HG02610 (cell line): ENCODE data around the gene ATG10.

Experiments used
- ATAC-seq: cut with Tn5 transposase; IDR thresholded peaks from one replicate; pipeline ENCODE4 v1.9.1; 2021; ENCODE audit warnings: mild to moderate bottlenecking, moderate library complexity; ENCODE audit not compliant: unreplicated experiment

The ATG10 gene

DNA sequence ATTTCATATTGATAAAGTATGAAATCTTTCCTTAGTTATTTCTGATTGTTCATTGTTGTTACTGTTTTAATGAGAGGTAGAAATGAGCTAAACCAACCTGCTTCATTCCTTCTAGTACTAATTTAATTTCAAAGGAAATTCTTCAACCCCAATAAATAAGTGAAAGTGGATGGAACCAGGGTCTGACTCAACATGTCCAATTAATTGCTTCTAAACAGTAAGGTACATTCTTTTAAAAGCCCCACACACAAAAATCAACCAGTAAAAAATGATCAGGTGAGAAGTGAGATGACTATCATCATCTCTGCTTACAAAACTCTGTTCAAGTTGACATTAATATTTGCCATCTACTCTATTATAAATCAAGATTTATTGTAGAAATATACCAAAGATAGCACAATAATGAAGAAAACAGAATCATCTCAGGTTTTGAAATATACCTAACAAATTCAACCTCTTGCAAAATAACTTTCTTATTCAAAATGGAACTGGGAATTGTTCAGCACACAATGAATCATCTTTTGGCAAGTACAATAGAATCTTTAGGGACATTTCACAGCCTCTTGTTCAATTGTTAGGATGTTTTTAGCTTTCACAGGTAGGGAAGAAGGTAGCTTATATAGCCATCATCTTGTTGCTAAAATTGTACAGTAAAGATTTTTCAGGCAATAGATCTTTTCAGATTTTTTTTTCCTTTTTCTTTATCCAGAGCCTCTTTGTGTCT lies 191.8 kb downstream of the ATG10 start:
- ATAC-seq: no peak

DNA sequence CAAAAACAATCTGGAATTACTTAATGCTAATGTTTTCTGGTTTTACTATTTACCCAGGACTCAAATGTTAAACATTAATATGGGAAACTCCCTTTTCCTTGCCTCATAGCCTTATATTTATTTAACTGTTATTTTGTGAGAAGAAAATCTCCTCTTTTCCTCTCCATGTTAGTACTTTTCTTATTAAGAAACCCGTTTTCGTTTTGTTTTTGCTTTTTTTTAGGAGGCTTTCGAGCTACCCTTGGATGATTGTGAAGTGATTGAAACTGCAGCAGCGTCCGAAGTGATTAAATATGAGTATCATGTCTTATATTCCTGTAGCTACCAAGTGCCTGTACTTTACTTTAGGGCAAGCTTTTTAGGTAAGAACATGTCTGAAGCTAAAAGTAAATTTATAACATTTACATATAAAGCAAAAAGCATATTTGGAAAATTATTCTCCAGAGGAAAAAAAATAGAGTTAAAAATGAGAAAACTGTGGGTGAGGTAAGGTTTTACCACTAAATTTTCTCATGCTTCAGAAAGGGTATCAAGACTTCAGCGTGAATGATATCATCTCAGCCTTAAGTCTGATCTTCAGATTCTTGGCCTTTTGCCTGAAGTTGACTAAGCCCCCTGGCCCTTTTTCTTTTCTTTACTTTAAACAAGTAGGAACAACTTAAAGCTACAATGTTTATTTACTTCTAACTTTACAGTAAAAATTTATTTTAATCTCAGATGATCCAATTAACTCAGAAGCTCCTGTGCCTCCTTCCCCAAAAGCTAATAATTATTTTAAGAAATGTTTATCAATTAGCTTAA lies 192.6 kb downstream of the ATG10 start:
- no peak for ATAC-seq

DNA sequence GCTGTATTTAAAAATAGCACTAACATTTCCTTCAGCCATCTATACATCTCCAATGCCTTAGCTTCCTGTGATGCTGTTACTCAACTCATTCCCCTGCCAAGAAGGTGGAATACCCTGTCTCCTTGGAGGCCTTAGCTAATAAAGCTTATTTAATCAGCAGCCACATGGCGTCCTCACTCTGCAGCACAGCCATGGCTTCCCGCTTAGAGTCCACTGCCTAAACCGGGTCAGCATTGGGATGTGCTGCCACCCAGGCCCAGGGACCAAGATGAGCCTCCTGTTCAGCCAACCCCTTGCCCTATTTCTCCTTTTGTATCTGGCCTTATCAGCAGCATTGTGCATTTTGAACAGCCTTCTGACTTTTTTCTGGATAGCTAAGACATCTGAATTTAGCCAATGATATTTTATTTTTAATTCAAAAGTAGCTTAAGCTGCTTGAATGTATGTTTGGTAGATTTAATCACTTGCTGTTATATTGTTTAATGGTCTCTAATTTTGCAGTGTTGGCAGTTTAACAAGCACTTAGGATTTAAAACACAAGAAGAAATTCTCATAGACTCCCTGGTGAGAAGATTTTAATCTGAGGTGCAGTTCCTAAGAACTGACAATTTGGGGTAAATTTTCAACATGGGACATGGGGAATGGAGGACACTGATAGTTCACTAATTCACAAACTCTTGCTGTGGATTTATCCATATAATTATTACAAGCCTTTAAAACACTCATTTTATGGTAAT lies 193.3 kb downstream of the ATG10 start:
- no peak for ATAC-seq

DNA sequence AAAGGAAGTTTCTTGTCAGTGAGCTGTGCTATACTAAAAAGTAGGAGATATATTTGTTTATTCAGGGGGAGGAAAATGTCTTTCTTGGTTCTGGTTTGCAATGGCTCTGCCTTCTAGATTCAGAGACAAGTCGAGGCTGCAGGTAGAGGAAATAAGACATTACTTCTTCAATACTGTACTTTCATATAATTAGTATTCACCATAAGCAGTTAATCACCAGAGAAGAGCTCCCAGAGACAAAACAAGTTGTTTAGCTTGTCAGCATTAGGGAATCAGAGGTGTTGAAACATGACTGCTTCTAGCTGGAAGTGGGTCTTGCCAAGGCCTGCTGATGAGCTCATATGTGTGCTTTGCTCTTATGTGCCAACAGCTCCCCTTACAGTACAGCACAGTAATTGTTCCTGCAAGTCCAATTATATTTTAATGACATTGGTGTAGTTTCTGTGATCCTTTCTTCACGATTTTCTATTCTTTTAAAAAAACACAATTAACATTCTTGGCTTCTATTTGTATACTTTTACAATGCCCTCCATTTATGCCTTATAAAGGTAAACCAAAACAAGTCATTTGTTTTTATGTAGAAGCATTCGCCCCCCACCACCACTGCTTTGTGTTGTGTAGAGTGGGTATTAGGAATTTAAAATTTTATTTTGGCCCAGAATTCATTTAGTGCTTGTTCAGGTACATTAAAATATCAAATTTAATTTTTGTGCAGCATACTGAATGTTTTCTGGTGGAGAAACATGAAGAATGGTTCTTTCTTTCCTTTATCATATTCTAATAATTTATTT lies 194.1 kb downstream of the ATG10 start:
- peak; percentile 92 for ATAC-seq

DNA sequence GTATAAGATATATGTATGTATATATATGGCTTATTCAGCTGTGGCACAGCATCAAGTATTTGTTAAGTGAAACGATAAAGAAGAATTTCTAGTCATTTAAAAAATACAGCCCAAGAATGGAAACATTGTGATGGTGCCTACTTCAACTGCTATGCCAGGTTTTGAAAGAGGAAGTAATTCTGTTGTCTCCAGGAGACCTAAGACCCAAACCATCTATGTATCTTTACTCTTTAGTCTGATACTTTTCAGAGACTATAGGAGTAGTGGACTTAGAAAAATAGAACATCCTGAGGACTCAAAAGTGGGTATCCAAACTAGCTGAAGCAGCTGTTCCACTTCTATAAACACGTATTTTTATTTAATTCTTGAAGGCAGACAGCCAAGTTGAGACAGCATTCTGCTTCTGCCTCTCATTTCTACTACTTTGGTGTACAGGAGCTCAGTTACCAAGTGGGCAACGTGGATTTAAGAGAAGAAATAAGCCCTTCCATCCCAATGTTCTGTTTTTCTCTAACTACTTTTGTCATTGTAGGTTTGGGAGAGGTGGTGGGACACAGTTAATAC lies 195.6 kb downstream of the ATG10 start:
- ATAC-seq: no peak

DNA sequence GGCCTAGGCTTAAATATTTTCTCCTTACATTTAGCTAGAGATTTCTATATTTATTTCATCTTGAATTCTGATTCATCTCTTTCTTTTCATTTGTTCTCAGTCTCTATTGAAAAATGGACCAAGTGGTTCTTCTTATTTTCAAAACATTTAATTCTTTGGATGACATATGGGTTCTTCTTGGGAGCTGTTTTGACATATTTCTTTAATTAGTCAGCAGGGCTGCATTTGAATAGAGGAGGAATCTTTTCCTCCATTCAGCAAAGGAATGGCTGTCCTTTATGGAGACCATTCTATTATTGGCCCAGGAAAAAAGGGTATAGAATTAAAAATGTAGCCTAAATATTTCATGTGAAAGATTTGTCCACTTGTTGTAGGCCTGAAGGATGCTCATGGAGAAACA lies 196.5 kb downstream of the ATG10 start:
- ATAC-seq: no peak

DNA sequence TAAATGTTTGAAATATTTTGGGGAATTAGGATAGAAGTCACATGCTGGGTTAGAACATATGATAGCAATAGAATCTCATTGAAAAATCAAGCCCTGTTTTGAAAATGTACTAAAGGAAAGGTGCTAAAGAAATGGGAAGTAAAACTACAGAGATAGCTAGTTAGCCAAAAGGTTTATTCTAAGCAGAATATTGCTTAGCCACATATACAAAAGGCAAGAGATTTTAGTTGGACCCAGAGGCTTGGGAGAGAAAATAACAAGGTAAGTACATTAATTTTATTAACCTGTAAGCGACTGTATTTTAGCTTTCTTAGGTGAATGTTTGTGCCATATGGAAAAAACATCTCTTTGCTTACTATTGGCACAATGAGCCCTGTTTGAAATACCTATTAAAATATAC lies 198.1 kb downstream of the ATG10 start:
- no peak for ATAC-seq

DNA sequence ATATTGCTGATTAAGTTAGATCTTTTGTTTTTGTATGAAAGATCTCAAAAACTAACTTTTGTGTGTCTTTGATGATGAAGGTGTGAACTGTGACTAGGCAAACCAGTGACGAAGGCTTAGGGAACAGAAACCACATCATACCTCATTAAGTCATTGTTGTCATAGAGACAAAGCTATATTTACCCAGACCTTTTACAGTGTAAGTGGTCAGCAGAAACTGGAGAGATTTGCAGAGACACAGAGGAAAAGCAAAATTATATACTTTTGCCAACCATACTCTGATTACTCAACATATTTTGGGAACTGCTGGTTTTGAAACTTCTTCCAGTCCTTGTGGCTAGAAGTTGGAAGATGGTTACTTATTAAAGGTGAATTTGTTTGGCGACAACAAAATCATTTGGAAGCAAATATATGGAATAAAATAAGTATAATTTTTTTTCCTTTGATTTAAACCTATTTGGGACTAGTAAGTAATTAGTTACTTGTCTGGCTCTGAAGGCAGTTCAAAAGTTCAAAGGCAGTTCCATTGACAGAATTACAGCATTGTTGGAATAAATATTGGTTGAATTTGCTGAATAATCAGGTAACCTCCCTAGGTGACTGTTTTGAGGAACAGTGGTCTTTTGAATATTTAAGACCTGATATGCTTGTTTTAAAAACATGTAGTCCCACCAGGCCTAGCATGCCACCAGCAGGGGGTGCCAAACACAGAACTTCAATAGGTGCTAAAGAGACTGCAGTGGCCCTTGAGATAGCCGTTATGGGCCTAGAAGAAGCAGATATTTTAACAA lies 202.5 kb downstream of the ATG10 start:
- ATAC-seq: peak; percentile 98

DNA sequence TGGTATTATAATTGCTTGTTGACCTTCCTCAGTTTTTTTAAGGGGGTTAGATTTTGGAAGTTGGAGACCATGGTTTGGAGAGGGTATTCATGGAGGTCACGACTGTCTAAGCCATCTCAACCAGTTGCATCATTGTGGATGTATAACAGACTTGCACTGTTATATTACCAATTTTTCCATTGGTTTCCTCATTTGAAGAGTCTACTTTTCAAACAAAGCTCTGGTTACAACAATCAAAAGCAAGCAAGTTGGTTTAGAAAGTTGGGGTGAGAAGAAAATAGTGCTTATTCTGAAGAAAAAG lies 203.0 kb downstream of the ATG10 start:
- no peak for ATAC-seq

DNA sequence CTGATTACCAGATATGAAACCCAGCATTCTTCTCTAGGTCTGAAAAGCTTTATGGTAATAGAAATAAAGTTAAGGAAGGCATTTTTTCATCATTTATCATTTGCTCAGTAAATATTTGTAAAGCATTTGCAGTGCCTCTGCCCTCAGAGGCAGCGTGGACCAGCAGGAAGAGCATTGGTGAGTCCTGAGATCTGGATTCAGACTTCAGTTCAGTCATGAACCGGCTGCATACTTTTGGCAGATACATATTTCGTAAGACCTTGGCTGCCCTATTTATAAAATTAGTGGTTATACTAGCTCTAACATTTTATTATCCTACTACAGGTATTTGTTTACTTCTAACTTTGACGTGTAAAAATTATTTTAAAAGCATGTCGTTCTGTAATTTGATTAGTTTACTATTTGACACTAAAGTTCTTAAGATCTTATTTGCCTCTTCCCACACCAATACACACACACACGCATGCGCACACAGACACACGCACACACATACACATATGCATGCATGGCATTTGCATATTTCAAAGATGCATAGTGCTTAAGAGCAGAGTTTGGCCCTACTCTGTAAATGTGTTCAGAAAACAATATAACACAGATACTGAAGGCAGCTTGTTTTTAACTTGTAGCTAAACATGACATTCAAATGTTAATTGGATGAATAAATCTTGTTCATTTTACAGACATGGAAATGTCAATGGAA lies 204.4 kb downstream of the ATG10 start:
- ATAC-seq: no peak

DNA sequence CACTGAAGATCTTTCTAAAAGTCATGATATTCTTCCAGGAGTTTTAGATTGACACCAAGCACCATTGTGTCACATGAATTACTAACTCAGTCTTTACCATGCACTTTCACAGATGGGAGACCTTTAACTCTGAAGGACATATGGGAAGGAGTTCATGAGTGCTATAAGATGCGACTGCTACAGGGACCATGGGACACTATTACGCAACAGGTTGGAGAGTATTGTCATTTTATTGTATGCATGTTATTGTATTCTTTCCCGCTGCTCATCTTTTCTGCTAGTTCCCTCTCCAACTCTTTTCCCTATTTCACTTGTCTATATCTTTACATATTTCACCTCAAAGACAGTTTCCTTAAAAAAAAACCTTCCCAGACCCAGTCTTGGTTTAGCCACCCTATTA lies 206.6 kb downstream of the ATG10 start:
- ATAC-seq: no peak

DNA sequence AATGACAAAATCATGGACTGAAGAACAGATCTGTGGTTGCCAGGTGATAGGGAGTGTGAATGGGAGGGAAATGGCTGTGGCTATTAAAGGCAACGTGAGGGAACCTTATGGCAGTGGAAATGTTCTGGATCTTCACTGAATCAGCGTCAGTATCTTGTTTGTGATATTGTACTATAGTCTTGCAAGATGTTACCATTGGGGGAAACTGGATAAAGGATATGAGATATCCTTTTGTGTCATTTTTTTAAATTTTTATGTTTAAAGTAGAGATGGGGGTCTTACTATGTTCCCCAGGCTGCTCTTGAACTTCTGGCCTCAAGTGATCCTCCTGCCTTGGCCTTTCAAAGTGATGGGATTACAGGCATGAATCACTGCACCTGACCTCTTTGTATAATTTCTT lies 210.8 kb downstream of the ATG10 start:
- ATAC-seq: no peak

DNA sequence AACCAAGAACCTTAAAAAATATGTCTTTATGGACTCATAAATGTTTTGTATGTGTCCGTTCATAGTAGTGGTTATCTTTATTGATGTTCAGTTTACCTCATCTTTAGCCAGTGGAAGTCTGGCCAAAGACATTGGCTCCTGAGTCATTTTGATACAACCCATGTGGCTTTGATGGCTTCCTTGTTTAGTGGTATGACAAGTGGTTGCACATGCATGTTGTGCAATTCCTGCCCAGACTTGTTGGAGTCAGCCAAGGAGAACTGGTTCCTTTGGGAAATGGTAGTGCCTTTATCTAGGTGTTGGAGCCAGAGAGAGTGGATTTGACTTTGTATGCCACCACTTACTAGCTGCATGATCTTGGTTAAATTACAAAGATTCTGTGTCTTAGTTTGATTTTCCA lies 212.0 kb downstream of the ATG10 start:
- peak; percentile 90 for ATAC-seq

DNA sequence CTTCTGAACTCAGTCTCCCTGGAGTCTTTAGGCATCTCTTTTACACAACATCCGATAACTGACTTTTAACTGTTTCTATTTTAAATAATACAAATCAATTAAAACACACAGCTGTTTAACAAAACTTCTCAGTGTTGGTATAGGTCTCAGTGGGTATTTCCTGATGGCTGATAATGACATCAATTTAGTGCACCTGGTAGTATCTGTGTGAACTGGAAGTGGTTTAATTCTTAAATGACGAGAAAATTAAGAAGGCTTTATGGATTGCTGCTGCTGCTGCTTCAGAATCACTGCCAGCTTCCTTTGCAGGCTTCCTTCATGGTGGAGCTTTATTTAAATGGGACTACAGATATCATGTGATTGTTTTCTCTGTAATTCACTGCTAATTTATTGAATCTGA lies 214.0 kb downstream of the ATG10 start:
- no peak for ATAC-seq

DNA sequence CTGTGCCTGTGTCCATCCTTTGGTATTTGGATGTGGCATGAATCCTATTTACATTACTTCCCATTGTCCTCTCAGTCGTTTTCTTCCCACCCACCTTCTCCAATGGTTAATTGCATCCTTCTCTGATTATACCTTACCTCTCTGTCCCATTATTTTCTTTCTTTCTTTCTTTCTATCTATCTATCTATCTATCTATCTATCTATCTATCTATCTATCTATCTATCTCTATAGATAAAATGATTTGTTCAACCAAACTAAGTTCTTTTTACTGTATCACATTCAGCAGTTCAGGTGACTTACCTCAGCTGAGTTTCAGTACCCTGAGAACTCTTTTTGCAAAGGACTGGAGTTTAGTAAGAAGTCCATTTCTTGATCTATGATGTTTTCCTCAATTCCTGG lies 225.7 kb downstream of the ATG10 start:
- no peak for ATAC-seq

DNA sequence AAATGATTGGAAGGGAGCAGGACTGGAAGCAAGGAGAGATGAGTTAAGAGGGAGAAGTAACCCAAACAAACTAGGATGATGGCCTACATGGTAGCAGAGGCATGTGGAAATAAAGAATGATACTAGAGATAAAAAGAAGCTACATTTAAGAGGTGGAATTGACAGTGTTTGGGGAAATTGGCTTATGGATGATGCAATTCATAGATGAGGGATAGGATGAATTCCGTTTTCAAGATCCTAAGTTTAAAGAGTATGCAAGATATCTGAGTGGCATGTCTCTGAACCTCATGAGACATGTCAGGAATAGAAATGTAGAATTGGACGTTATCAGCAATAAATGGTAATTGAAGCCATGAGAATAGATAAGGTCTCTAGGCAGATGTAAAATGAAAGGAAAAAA lies 232.7 kb downstream of the ATG10 start:
- no peak for ATAC-seq

DNA sequence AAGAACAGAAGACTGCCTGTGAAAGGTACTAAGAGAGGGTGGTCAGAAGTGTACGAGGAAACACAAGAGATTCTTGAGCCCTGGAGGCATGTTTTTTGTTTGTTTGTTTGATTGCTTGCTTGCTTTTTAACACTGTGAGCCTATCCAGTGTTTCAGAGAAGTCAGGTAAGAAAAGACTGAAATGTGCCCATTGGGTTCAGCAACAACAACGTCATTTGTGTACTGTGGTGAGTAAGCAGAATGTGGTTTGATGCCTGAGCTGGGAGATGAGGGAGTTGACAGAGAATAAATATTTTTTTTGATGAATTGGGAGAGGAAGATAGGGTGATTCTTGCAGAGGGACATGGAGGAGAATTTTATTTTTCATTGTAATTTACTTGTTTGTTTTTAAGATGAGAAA lies 233.2 kb downstream of the ATG10 start:
- ATAC-seq: no peak

DNA sequence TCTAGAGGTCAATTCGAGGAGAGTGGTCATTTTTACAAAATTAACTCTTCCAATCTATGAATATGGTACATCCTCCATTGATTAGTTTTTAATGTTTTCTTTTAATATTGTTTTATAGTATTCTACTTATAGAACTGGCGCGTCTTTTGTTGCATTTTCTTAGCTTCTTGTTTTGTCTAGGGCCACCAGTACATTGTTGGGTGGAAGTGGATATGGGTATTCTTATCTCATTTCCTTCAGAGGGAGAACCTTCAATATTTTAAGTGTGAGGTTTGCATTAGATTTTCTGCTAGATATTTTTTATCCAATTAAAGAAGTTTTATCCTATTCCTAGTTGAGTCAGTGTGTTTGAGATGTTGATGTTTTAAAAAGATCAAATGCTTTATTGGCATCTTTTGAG lies 236.5 kb downstream of the ATG10 start:
- ATAC-seq: no peak

DNA sequence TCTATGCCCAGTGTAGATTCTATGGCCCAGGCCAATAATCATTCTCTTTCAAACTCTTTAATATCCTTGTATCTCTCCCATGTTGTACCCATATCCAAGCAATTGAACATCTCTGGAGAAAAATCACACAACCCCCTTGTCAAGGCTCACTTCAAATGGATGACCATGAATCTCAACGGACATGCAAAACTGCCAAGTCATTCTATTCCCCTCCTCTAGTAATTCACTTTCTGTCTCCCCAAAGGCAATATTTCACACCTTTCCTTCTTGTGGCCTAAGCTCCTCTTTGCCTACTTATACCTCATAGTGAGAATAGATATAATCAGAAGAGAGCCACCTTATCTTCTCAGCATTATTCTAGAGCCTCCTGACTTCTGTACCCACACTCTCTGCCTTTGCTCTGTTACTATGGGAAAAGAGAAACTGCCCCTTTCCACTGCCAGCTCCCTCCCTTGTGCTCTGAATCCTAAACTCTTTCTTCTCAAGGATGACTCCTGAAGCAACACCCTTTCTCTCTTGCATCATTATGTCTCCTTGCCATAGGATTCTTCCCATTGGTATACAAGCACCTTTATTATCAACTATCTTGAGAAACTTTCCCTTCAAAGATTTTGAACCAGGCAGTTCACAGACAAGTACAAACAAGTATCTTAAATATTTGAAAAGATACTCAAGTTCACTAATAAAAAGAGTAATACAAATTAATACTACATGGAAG lies 240.2 kb downstream of the ATG10 start:
- ATAC-seq: peak; percentile 39
